HUES64 (cell line): ENCODE results near the gene PSTK.

Experiments
- H3K27ac ChIP-seq: 2 replicates; pipeline ENCODE4 v1.7.0; 2013; ENCODE audit warnings: low read depth, low read length, inconsistent platforms
- H3K27me3 ChIP-seq: 2 replicates; pipeline ENCODE4 v1.6.1; 2013; ENCODE audit warnings: mild to moderate bottlenecking, low read length; ENCODE audit not compliant: insufficient read depth
- H3K36me3 ChIP-seq: 2 replicates; pipeline ENCODE4 v1.6.1; 2013; ENCODE audit warnings: mild to moderate bottlenecking, low read length; ENCODE audit not compliant: insufficient read depth
- H3K4me1 ChIP-seq: 2 replicates; pipeline ENCODE4 v1.6.1; 2013; ENCODE audit warnings: mild to moderate bottlenecking, low read length, moderate library complexity; ENCODE audit not compliant: insufficient read depth
- H3K4me3 ChIP-seq: 2 replicates; pipeline ENCODE4 v1.5.1; 2013; ENCODE audit warnings: mild to moderate bottlenecking, low read length, moderate library complexity
- H3K9ac ChIP-seq: 2 replicates; pipeline ENCODE4 v1.6.1; 2013; ENCODE audit warnings: mild to moderate bottlenecking, low read depth, low read length
- H3K9me3 ChIP-seq: 2 replicates; pipeline ENCODE4 v1.6.1; 2013; ENCODE audit warnings: low read depth, low read length; ENCODE audit not compliant: insufficient read depth
- WGBS: fragments of 150-250, 120-280 bp; methylation state at CpG from one replicate; pipeline ENCODE4 v1.1.7; 2013; ENCODE audit warnings: missing lambda C conversion rate; 5-methylcytosine and 5-hydroxymethylcytosine counted together

The PSTK gene

GRCh38 chr10:123019941-123020703, 39.9 kb downstream of the PSTK start:
- Histone ChIP-seq H3K4me1 (peaks cover 60% of the 10 kb centered on the region), H3K27me3 (no peaks in the 10 kb centered on the region), H3K27ac (peak overlapping the region; percentile 52; the same call in 1 of the 2 replicates), H3K4me3 (peak overlapping the region; percentile 5; the same call in 1 of the 2 replicates), H3K36me3 (no peaks in the 10 kb centered on the region), H3K9ac (no peak overlapping the region), H3K9me3 (no peaks in the 10 kb centered on the region)
- WGBS, result 39% methylated on average over 1 of the region's 1 CpG

- H3K36me3 ChIP-seq, result no peaks in the 10 kb centered on the region
- H3K4me1 ChIP-seq, result peaks cover 53% of the 10 kb centered on the region
- 74% methylated on average over 3 of the region's 3 CpGs for WGBS
- no peak overlapping the region for H3K9ac ChIP-seq
- H3K27me3 ChIP-seq, result no peaks in the 10 kb centered on the region
- no peak overlapping the region for H3K27ac ChIP-seq
- H3K9me3 ChIP-seq, result no peaks in the 10 kb centered on the region
- no peak overlapping the region for H3K4me3 ChIP-seq
These were observed 41.3 kb downstream of the PSTK start for GRCh38 chr10:123021517-123021916.

- no peaks in the 10 kb centered on the region for H3K36me3 ChIP-seq
- peaks cover 36% of the 10 kb centered on the region for H3K4me1 ChIP-seq
- no peaks in the 10 kb centered on the region for H3K27me3 ChIP-seq
- no peak overlapping the region for H3K9ac ChIP-seq
- H3K27ac ChIP-seq, result no peak overlapping the region
- H3K9me3 ChIP-seq, result no peaks in the 10 kb centered on the region
- H3K4me3 ChIP-seq, result no peak overlapping the region
- 92% methylated on average over 2 of the region's 2 CpGs for WGBS
These were observed 44.3 kb downstream of the PSTK start for GRCh38 chr10:123024540-123024939.

GRCh38 chr10:123026302-123026701, 46.1 kb downstream of the PSTK start:
- Histone ChIP-seq H3K9ac (no peak overlapping the region), H3K9me3 (no peaks in the 10 kb centered on the region), H3K36me3 (no peaks in the 10 kb centered on the region), H3K4me3 (no peak overlapping the region), H3K27me3 (no peaks in the 10 kb centered on the region), H3K4me1 (peaks cover 19% of the 10 kb centered on the region), H3K27ac (no peak overlapping the region)
- WGBS, result 67% methylated on average over 1 of the region's 1 CpG

- Histone ChIP-seq H3K4me1 (peaks cover 15% of the 10 kb centered on the region), H3K4me3 (no peak overlapping the region), H3K27ac (no peak overlapping the region), H3K9me3 (no peaks in the 10 kb centered on the region), H3K9ac (no peak overlapping the region), H3K36me3 (no peaks in the 10 kb centered on the region), H3K27me3 (no peaks in the 10 kb centered on the region)
These were observed 47.7 kb downstream of the PSTK start for GRCh38 chr10:123027861-123028260.

GRCh38 chr10:123031124-123031523, 50.9 kb downstream of the PSTK start:
- Histone ChIP-seq H3K27ac (no peak overlapping the region), H3K9me3 (no peaks in the 10 kb centered on the region), H3K27me3 (no peaks in the 10 kb centered on the region), H3K9ac (no peak overlapping the region), H3K36me3 (peaks cover 6% of the 10 kb centered on the region), H3K4me1 (peaks cover 5% of the 10 kb centered on the region), H3K4me3 (no peak overlapping the region)
- 100% methylated on average over 1 of the region's 1 CpG for WGBS

GRCh38 chr10:123034332-123034731, 54.1 kb downstream of the PSTK start:
- H3K36me3 ChIP-seq, result peaks cover 6% of the 10 kb centered on the region
- H3K4me1 ChIP-seq, result no peaks in the 10 kb centered on the region
- no peaks in the 10 kb centered on the region for H3K9me3 ChIP-seq
- H3K27ac ChIP-seq, result no peak overlapping the region
- H3K9ac ChIP-seq, result no peak overlapping the region
- H3K27me3 ChIP-seq, result no peaks in the 10 kb centered on the region
- no peak overlapping the region for H3K4me3 ChIP-seq

GRCh38 chr10:123035467-123036086, 55.4 kb downstream of the PSTK start:
- Histone ChIP-seq H3K4me1 (no peaks in the 10 kb centered on the region), H3K9ac (no peak overlapping the region), H3K36me3 (peaks cover 6% of the 10 kb centered on the region), H3K4me3 (no peak overlapping the region), H3K9me3 (no peaks in the 10 kb centered on the region), H3K27me3 (no peaks in the 10 kb centered on the region), H3K27ac (no peak overlapping the region)
- WGBS, result 92% methylated on average over 8 of the region's 8 CpGs

GRCh38 chr10:123038782-123039631, 58.8 kb downstream of the PSTK start:
- peaks cover 6% of the 10 kb centered on the region for H3K36me3 ChIP-seq
- H3K4me1 ChIP-seq, result no peaks in the 10 kb centered on the region
- H3K4me3 ChIP-seq, result no peak overlapping the region
- H3K27me3 ChIP-seq, result no peaks in the 10 kb centered on the region
- no peak overlapping the region for H3K27ac ChIP-seq
- H3K9me3 ChIP-seq, result no peaks in the 10 kb centered on the region
- 77% methylated on average over 18 of the region's 18 CpGs for WGBS
- no peak overlapping the region for H3K9ac ChIP-seq

GRCh38 chr10:123039632-123039930, 59.4 kb downstream of the PSTK start:
- Histone ChIP-seq H3K9me3 (no peaks in the 10 kb centered on the region), H3K4me1 (no peaks in the 10 kb centered on the region), H3K27ac (no peak overlapping the region), H3K9ac (no peak overlapping the region), H3K27me3 (no peaks in the 10 kb centered on the region), H3K4me3 (no peak overlapping the region), H3K36me3 (peaks cover 3% of the 10 kb centered on the region)
